HL-60/S4 treated with phorbol 12-myristate 13-acetate at 8.2 ng/mL for 4 days and 3 days (cell line): ENCODE measurements around the gene LRRC75A.

Source experiments
- in situ Hi-C: fragments of 300-500 bp; cut with MboI; formaldehyde crosslinking; loops from 2 replicates; pipeline ENCODE4 v1.15.0; 2022; ENCODE audit warnings: low sequenced_read_pairs

Gene LRRC75A

GRCh38 chr17:16435925-16436886, 55.8 kb downstream of the LRRC75A start:
- in situ Hi-C loops, result no loop called here

- in situ Hi-C loops, result no loop called here
Measured at GRCh38 chr17:16434662-16435061, 57.3 kb downstream of the LRRC75A start.

- in situ Hi-C loops, result no loop called here
Measured at GRCh38 chr17:16433514-16433913, 58.5 kb downstream of the LRRC75A start.

- in situ Hi-C loops, result no loop called here
Measured at GRCh38 chr17:16432017-16432416, 60.0 kb downstream of the LRRC75A start.

- in situ Hi-C loops, result no loop called here
Measured at GRCh38 chr17:16430650-16431049, 61.3 kb downstream of the LRRC75A start.

- in situ Hi-C loops, result no loop called here
Measured at GRCh38 chr17:16429083-16429482, 62.9 kb downstream of the LRRC75A start.

GRCh38 chr17:16428098-16428882, 63.7 kb downstream of the LRRC75A start:
- in situ Hi-C loops, result no loop called here

- in situ Hi-C loops, result no loop called here
Measured at GRCh38 chr17:16427020-16427419, 65.0 kb downstream of the LRRC75A start.

GRCh38 chr17:16425698-16426659, 66.0 kb downstream of the LRRC75A start:
- in situ Hi-C loops, result no loop called here

GRCh38 chr17:16425202-16425601, 66.8 kb downstream of the LRRC75A start:
- in situ Hi-C loops, result no loop called here

- in situ Hi-C loops, result no loop called here
Measured at GRCh38 chr17:16423226-16423872, 68.6 kb downstream of the LRRC75A start.

- in situ Hi-C loops, result no loop called here
Measured at GRCh38 chr17:16422416-16422815, 69.6 kb downstream of the LRRC75A start.

GRCh38 chr17:16419929-16420271, 72.1 kb downstream of the LRRC75A start:
- in situ Hi-C loops, result no loop called here

GRCh38 chr17:16419074-16419928, 72.7 kb downstream of the LRRC75A start:
- in situ Hi-C loops, result no loop called here

- in situ Hi-C loops, result no loop called here
Measured at GRCh38 chr17:16418685-16419068, 73.3 kb downstream of the LRRC75A start.

GRCh38 chr17:16417896-16418684, 73.9 kb downstream of the LRRC75A start:
- in situ Hi-C loops, result no loop called here

- in situ Hi-C loops, result no loop called here
Measured at GRCh38 chr17:16417399-16417798, 74.6 kb downstream of the LRRC75A start.

GRCh38 chr17:16415031-16415924, 76.7 kb downstream of the LRRC75A start, which contains the start of gene TRPV2:
Gene TRPV2, plus strand, starts transcription at chr17:16415571. Its CDS starts 2,098 bp downstream, at chr17:16417669.
- in situ Hi-C loops, result no loop called here
